Mesothelial cell of epicardium (in vitro differentiated cells): ENCODE measurements around the gene ADARB1. TPM values are rescaled to one million over a fixed set of nuclear protein-coding genes. Genes with fewer than 3 reads are reported as not detected.

Source experiments
- DNase-seq, 2 experiments: peaks; one replicate each; pipeline ENCODE4 v3.0.0; 2021; ENCODE audit warnings: low spot score in 2 of 2; ENCODE audit not compliant: unreplicated experiment in 2 of 2
- H3K27ac Mint-ChIP-seq: 2 replicates; pipeline ENCODE4 v1.8.0; 2021; ENCODE audit warnings: mixed read lengths
- H3K27me3 Mint-ChIP-seq: 2 replicates; pipeline ENCODE4 v1.8.0; 2021; ENCODE audit warnings: low read depth, mixed read lengths
- H3K36me3 Mint-ChIP-seq: 2 replicates; pipeline ENCODE4 v1.8.0; 2021; ENCODE audit warnings: mixed read lengths
- H3K4me1 Mint-ChIP-seq: 2 replicates; pipeline ENCODE4 v1.8.0; 2021; ENCODE audit warnings: mixed read lengths
- H3K4me3 Mint-ChIP-seq: 2 replicates; pipeline ENCODE4 v1.8.0; 2021; ENCODE audit warnings: mild to moderate bottlenecking, moderate library complexity, mixed read lengths
- H3K9me3 Mint-ChIP-seq: 2 replicates; pipeline ENCODE4 v1.8.0; 2021; ENCODE audit warnings: mixed read lengths
- CTCF ChIP-seq: fragments of 200-600 bp; sonication (generic); IDR thresholded peaks from one replicate; pipeline ENCODE4 v1.5.0; 2021; ENCODE audit warnings: antibody characterized with exemption; ENCODE audit not compliant: unreplicated experiment
- total RNA-seq: library from RNA; stranded (reverse); gene quantifications from 3 replicates; pipeline ENCODE4 v1.2.1, GENCODE V29; 2021

ADARB1 gene
- total RNA-seq, 1 donor from 2014 or later, result 26.5 TPM

GRCh38 chr21:45162115-45162514, 87.7 kb downstream of the ADARB1 start:
- Mint-ChIP-seq H3K4me1 (peaks cover 12% of the 10 kb centered on the region), H3K4me3 (no peak overlapping the region), H3K27me3 (no peaks in the 10 kb centered on the region), H3K9me3 (no peaks in the 10 kb centered on the region), H3K36me3 (no peaks in the 10 kb centered on the region), H3K27ac (no peak overlapping the region)
- TF ChIP-seq CTCF, result no peak
- no peak for DNase-seq

- no peak for TF ChIP-seq CTCF
- Mint-ChIP-seq H3K27me3 (no peaks in the 10 kb centered on the region), H3K27ac (no peak overlapping the region), H3K4me1 (peaks cover 14% of the 10 kb centered on the region), H3K4me3 (no peak overlapping the region), H3K36me3 (no peaks in the 10 kb centered on the region), H3K9me3 (no peaks in the 10 kb centered on the region)
- no peak for DNase-seq
Observed at GRCh38 chr21:45162809-45163208, 88.4 kb downstream of the ADARB1 start.

GRCh38 chr21:45163413-45164123, 89.2 kb downstream of the ADARB1 start:
- no peak overlapping the region for H3K27ac Mint-ChIP-seq
- no peaks in the 10 kb centered on the region for H3K9me3 Mint-ChIP-seq
- H3K4me1 Mint-ChIP-seq, result peaks cover 15% of the 10 kb centered on the region
- H3K4me3 Mint-ChIP-seq, result no peak overlapping the region
- no peaks in the 10 kb centered on the region for H3K36me3 Mint-ChIP-seq
- no peak for TF ChIP-seq CTCF
- no peak for DNase-seq
- H3K27me3 Mint-ChIP-seq, result no peaks in the 10 kb centered on the region

- peaks cover 15% of the 10 kb centered on the region for H3K4me1 Mint-ChIP-seq
- no peak overlapping the region for H3K27ac Mint-ChIP-seq
- H3K9me3 Mint-ChIP-seq, result no peaks in the 10 kb centered on the region
- H3K27me3 Mint-ChIP-seq, result no peaks in the 10 kb centered on the region
- DNase-seq, result no peak
- H3K4me3 Mint-ChIP-seq, result no peak overlapping the region
- no peak for TF ChIP-seq CTCF
- H3K36me3 Mint-ChIP-seq, result no peaks in the 10 kb centered on the region
Observed at GRCh38 chr21:45164124-45164511, 89.7 kb downstream of the ADARB1 start.

GRCh38 chr21:45164838-45165237, 90.5 kb downstream of the ADARB1 start:
- DNase-seq, result no peak
- Mint-ChIP-seq H3K27ac (no peak overlapping the region), H3K4me3 (no peak overlapping the region), H3K36me3 (no peaks in the 10 kb centered on the region), H3K4me1 (peaks cover 15% of the 10 kb centered on the region), H3K9me3 (no peaks in the 10 kb centered on the region), H3K27me3 (no peaks in the 10 kb centered on the region)
- TF ChIP-seq CTCF, result no peak

- TF ChIP-seq CTCF, result no peak
- no peak for DNase-seq
- Mint-ChIP-seq H3K4me1 (peaks cover 10% of the 10 kb centered on the region), H3K36me3 (no peaks in the 10 kb centered on the region), H3K9me3 (no peaks in the 10 kb centered on the region), H3K27me3 (no peaks in the 10 kb centered on the region), H3K4me3 (no peak overlapping the region), H3K27ac (peak overlapping the region; percentile 30)
Observed at GRCh38 chr21:45166931-45167330, 92.6 kb downstream of the ADARB1 start.
